HUDEP-2 (cell line): ENCODE data around the gene SOBP.
"Not testable (repeated sequence)": the region's sequence is repeated elsewhere in the genome, so short reads cannot be mapped to it uniquely, and the experiment has no call there.

Experiments used
- DNase-seq, 76 experiments: peaks; one replicate each; lab custom pipeline; 2025; ENCODE audit not compliant: unreplicated experiment in 76 of 76; lab: John Stamatoyannopoulos, UW

The SOBP gene, protein sequence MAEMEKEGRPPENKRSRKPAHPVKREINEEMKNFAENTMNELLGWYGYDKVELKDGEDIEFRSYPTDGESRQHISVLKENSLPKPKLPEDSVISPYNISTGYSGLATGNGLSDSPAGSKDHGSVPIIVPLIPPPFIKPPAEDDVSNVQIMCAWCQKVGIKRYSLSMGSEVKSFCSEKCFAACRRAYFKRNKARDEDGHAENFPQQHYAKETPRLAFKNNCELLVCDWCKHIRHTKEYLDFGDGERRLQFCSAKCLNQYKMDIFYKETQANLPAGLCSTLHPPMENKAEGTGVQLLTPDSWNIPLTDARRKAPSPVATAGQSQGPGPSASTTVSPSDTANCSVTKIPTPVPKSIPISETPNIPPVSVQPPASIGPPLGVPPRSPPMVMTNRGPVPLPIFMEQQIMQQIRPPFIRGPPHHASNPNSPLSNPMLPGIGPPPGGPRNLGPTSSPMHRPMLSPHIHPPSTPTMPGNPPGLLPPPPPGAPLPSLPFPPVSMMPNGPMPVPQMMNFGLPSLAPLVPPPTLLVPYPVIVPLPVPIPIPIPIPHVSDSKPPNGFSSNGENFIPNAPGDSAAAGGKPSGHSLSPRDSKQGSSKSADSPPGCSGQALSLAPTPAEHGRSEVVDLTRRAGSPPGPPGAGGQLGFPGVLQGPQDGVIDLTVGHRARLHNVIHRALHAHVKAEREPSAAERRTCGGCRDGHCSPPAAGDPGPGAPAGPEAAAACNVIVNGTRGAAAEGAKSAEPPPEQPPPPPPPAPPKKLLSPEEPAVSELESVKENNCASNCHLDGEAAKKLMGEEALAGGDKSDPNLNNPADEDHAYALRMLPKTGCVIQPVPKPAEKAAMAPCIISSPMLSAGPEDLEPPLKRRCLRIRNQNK

DNA sequence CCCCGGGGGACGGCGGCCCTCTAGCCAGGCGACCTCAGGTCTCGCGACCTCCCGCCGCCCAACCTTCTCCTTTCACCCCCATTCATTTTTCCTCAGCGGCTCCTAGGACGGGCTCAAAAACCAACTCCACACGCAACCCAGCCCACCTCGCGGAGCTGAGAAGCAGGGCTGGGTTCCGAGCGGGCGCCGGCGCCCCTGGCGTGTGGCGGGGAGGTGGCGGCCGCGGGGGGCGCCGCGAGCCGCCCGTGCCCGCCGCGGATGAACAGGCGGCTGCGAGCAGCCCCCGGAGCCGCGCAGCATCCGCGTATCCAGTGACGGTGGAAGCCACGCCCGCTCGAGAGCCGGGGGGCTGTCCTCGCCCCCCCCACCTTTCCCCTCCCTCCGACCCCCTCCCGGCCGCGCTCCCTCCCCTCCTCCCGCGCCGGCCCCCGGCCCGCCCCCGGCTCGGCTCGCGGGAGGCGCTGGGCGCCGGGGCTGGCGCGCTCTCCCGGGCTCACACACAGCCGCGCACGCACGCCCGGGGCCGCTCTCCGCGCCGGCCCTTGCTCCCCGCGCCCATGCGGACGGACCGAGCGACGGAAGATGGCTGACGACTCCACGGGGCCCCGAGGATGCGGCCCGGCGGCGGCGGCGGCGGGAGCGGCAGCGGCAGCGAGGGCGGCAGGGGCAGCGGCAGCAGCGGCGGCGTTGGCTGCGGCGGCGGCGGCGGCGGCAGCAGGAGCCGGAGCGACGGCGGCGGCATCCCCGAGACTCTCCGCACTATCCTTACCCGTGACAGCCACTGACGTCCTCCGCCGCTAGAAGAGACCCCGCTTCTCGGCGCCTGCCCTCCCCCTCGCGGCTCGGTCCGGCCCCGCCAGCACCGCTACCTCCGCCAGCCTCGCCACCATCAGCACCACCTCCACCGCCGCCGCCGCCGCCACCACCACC is at the start of gene SOBP:
Gene SOBP, plus strand, starts transcription at position 482 of the 930 bp plus-strand sequence. CDS start 500 bp downstream, outside the sequence.
- peak in 6 of 76 experiments; percentile 14 to 43 (median 20) for DNase-seq

DNA sequence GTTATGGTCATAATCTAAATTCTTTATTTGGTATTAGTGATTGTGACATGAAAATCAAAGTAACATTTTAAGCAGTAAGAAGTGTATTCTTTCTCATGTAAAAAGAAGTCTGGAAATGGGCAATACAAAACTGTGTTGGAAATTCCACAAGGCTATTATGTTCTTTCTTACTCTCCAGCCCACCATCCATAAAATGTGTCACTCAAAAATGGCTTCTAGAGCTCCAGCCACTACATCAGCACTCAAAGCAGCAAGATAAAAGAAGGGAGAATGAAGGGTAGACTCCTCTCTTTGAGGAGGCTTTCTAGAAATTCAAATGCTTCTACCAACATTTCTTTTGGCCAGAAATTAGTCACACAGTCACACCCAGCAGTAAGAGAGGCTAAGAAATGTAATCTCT is 49.0 kb upstream of the SOBP start:
- DNase-seq = no peak

DNA sequence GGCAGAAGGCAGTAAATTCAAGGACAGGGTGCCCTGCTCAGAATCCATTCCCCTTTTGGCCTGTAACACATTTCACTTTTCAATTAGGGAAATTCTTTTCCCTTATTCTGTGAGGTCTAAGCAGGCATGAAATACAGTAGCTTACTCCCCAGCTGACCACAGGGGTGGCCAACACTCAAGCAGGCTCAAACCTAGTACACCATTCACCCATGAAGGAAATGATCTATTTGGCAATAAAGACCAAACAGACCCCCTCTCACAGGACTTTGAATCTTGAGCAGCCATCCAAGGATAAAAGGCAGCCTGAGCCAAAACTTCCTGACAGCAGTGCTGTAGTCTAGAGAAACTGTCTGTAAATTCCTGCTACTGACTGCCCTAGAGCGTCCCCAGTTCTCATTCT is 48.2 kb upstream of the SOBP start:
- DNase-seq = no peak

DNA sequence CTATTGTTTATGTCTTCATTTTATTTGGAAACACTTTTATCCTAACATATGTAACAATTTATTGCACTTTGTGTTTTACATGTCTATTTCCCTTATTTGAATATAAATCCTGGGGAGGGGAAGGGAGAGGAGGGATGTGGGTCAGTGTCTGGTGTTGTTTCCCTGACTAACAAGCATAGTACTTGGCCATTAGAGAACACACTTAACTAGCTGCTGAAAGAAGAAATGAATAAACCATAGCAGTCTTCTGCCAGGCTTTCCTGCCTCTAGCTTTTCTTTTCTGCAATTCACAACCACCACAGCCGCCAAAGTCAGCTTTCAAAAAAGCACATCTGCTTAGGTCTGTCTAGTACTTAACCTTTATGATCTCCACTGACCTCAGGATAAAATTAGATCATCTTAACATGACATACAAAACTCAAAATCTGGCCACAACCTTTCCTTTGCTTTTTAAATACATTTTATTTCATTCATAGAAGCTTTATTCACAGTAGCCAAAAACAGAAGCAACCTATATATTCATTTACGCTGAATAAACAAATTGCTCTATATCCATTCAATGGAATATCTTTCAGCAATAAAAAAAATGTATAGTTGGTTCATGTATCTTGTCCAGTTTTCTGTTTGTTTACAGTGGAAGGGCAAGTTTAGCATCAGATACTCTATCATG is 46.8 kb upstream of the SOBP start:
- no peak for DNase-seq

DNA sequence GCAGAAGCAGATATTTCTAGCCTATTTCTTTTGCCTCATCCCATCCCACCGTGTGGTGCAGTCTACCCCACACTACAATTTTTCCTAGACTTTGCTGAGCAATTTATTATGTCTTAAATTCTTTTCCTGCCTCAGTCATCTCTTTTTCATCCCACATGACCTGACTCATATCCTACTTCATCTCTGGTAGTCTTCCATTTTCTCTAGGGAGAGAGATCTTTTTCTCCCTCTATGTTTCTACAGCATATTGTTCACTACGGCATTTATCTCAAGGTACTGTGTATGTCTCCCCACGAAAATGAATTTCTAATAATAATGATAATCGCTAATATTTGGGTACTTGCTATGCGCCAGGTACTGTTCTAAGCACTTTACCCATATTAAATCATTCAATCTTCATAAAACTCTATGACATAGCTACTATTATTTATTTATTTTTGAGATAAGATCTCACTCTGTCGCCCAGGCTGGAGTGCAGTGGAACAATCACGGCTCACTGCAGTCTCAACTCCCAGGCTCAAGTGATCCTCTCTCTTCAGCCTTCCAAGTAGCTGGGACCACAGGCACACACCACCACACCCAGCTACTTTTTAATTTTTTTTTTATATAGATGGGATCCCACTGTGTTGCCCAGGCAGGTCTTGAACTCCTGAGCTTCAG is 46.2 kb upstream of the SOBP start:
- no peak for DNase-seq

DNA sequence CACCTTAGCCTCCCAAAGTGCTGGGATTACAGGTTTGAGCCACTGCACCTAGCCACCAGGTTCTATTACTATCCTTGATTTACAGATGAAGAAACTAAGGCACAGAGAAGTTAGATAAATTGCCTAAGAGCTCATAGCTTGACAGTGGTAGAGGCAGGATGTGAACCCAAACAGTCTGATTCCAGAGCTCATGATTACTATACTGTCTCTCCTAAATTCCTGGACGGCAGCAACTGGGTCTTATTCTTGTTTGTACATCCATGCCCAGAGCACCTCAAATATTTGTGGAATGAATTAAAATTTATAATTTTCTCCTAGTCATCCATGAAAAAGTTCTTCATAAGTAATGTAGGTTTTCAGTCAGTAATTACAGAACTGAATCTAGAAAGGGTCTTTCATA is 45.6 kb upstream of the SOBP start:
- DNase-seq = no peak

DNA sequence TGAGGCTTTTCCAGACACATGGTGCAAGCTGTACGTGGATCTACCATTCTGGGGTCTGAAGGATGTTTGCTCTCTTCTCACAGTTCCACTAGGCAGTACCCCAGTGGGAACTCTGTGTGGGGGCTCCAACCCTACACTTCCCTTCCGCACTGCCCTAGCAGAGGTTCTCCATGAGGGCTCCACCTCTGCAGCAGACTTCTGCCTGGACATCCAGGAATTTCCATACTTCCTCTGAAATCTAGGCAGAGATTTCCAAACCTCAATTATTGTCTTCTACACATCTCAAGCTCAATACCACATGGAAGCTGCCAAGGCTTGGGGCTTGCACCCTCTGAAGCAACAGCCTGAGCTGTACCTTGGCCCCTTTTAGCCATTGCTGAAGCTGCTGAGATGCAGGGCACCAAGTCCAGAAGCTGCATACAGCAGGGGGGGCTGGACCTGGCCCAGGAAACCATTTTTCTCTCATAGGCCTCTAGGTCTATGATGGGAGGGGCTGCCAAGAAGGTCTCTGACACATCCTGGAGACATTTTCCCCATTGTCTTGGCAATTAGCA is 42.2 kb upstream of the SOBP start:
- no peak for DNase-seq

DNA sequence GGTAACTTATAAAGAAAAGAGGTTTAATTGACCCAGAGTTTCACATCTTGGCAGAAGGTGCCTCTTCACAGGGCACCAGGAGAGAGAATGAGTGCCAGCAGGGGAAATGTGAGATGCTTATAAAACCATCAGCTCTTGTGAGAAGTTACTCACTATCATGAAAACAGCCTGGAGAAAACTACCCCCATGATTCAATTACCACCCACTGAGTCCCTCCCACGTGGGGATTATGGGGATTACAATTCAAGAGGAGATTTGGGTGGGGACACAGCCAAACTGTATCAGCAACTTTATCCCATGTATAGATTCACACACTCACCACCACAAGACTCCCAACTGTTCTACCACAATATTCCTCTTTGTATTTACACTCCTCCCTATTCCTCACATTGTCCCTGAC is 41.1 kb upstream of the SOBP start:
- no peak for DNase-seq

DNA sequence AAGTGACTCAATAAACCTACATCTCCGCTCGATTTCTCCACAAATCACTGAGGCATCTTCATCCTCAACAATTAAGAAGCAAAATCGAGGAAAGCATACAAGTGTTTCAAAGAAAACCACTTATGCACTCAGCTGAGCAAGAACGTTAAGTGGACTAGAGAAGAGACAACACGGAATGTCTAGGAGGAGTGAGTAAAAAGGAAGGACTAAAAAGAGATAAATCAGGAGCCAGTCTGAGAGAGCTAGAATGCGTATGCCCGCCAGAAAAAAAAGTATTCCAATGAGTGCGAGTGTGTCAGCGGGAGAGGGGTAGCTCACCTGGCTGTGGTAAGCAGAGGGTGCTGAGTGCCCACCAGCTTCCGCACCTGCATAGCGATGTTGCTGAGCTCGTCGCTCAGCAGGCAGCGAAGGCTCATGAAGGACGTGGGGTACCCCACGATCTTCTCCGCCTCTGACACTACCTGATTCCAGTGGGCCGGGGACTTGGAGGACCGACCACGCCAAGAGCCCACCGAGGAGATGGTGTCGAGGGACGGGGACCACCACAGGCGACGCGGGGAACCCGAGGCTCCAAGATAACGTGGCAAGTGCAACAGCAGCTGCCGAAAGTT is 31.1 kb upstream of the SOBP start:
- peak in 18 of 76 experiments; percentile 11 to 89 (median 48) for DNase-seq

DNA sequence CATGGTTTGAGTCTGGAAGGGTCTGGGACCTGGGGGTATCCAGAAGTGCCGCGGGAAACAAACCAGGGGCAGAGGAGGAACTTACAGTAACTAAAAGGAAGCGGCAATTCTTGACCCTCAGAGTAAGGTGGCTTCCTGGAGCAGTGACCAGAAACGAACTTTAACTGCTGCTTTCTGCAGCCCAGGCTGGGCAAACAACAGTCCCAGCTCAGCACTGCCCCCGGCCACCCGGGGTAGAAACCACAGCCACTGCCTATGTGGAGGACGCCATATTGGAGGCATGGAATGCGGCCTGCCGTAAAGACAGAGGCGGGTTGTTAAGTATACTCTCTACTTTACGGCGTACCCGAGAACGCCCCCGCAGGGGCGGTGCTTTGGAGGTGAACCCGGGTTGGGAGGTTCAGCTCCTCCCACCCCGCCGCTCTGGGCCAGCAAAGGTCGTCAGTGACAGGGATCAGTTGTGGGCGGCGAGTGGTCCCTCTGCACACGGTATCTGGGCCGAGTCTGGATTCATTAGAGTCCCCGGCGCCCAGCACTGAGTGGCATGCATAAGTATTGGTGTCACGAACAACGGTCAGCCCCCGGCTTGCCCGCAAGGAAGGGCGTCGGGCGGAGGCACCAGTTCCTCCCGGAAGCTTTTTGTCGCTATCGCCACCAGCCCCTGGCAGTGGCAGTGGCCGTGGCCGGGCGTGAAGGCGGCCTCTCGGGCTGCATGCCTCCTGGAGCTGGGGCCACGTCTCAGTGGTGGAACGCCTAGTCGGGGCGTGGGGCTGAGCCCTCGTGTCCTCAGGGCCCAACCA is 30.4 kb upstream of the SOBP start, which contains the start of gene PDSS2:
Gene PDSS2, minus strand, starts transcription at position 282 of the 800 bp plus-strand sequence. Its CDS starts 279 bp downstream, at position 3.
- DNase-seq = peak; percentile 68 to 100 (median 99)

DNA sequence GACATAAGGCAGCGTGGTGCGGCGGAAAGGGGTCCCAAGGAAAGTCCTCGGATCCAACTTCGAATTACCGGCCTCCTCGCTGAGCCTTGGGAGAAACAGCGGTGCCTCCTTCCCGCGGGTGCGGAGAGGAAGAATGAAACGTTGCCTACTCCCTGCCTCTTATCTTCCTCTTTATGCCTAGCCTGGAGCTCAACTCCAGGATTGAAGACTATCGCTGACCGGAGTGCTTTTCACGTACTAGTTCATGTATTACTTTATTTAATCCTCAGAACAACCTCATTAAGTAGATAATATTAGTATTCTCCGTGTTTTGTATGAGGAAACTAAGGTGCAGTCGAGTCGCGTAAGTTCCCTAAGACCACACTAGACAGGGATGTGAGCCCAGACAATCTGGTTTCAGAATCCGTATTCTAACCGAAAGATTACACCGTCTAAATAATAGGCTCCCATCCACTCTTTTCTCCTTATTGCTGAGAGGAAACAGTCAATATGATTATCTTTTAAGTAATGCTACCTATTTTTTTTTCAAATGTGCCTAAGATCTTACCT is 29.8 kb upstream of the SOBP start:
- DNase-seq = peak in 2 of 76 experiments; percentile 53 to 72

DNA sequence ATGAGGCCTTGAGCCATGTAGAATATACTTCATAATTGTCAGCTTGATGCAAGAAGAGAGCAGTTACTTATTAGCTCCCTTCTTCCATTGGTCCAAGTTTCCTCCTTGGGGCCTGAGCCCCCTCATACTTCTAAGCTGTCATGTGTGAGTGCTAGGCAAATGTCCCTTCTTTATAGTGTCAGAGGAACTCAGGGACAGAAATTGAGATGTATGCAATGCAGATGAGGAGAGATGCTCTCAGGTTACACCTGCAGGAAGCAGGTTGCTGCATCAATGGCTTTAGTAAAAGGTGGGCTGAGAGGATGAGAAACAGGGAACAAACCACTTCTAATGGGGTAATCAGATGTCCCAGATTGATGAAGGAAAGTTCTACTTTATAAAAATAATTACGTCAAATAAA is 23.9 kb upstream of the SOBP start:
- DNase-seq = no peak

DNA sequence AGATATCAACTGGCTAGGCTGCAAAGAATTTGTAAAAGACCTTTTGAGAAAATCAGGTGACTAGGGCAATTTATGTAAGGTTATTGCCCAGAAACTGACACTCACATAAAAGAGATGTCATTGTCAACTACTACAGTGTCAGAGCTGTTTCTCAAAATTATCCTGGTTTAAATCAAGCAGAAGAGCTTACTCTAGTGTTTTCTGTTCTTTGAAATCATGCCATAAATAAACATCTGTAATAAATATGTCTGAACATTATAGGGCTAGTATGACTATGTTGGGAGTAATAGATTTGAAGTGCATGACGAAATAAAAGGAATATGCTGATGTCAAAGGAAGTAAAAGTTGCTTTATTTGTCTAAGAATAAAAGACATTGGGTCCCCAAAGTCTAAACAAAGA is 19.6 kb upstream of the SOBP start:
- no peak for DNase-seq

DNA sequence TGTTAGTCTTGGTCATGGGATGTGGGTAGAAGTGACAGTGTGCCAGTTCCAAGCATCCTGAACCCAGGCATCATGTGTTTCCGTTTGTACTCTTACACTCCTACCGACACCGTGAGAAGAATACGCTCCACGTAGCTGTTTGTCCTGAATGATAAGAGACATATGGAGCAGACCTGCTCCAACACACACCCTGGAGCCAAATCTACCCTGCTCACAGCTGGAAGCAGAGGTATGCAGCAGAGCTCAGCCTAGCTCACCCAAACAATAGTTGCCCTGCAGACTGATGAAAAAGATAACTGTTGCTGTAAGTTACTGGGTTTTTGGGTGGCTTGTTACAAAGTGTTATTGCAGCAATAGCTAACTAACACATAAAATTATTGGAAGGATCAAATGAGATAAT is 16.3 kb upstream of the SOBP start:
- no peak for DNase-seq

DNA sequence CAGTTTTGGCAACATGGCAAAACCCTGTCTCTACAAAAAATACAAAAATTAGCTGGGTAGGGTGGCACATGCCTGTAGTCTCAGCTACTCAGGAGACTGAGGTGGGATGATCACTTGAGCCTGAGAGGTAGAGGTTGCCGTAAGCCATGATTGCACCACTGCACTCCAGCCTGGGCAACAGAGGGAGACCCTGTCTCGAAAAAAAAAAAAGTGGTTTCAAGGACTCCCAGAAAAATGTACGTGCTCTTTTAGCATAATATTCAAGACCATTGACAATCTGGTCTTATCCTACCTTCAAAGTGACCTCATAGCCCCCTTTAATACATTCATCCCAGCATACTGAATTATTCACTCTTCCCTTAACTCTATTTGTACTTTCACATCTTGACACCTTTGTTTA is 14.6 kb upstream of the SOBP start:
- DNase-seq = not testable (repeated sequence)

DNA sequence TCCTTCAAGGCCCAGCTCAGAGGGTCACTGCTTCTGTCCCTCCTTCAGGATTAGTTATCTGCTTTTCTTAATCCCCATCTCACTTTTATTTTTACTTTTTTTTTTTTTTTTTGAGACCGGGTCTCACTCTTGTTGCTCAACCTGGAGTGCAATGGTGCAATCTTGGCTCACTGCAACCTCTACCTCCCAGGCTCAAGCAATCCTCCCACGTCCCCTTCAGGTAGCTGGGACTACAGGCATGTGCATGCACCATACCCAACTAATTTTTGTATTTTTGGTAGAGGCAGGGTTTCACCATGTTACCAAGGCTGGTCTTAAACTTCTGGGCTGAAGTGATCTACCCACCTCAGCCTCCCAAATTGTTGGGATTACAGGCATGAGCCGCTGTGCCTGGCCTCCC is 14.1 kb upstream of the SOBP start:
- not testable (repeated sequence) for DNase-seq

DNA sequence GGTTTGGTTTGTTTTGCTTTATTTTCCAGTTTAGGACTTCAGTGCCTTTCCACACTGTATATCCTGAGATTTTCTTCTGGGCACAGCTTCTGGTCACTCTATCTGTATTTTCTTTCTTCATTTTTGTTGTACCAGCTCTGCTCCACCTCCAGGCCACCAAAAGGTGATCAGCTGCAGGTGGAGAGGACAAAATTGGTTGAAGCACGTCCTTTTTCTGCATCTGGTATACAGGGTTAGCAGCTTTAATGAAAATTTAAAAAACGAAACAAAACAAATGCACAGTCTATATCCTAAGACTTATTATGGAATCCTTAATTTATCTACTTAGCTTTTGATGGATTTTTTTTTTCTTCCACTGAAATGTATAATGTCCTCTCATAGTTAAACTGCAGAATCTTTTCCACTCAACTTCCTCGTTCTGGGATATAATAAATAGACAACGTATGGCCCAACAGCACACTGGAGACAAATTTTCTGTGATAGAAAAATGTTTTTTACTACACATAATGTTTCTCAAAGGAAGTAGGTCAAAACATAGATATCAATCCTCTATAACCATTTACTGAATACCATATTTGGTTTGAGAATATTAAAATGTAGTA is 10.7 kb upstream of the SOBP start:
- DNase-seq = no peak
